ENCODE results near the gene KAT14.
"Not testable (repeated sequence)": the region's sequence is repeated elsewhere in the genome, so short reads cannot be mapped to it uniquely, and the experiment has no call there.

Gene KAT14

DNA sequence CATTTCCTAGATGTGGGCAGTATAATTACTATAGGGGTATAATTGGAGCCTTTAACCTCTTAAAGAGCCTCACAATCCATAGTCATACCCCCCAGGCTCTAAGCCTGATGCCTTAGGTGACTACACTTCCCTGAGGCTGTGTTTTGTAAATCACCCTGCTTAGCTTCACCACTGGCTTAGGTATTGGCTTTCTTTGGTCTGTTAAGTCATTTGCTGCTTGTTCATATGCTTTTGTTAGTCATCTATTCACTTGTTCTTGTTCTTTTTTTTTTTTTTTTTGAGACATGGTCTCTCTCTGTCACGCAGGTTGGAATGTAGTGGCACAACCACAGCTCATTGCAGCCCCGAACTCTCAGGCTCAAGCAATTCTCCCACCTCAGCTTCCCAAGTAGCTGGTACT lies 26.7 kb downstream of the KAT14 start:
- no peak for DNase-seq (ENCODE audit: low read depth)

DNA sequence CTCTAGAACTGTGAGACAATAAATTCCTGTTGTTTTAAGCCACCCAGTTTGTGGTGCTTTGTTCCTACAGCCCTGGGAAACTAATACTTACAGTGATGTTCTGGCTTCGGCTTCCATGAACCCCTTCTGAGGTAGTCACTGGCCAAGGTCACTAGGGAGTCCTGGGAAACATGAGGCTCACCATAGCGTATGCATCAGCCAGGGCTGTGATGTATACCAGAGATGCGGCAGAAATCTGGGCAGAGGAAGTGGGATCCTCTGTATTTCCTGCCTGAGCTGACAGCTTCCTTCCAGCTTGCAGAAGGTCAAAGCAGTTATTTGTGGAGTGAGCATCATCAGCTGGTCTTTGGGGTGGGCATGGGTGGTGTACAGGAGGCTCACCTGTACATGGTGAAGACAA lies 27.9 kb downstream of the KAT14 start:
- DNase-seq (ENCODE audit: low read depth), result no peak

DNA sequence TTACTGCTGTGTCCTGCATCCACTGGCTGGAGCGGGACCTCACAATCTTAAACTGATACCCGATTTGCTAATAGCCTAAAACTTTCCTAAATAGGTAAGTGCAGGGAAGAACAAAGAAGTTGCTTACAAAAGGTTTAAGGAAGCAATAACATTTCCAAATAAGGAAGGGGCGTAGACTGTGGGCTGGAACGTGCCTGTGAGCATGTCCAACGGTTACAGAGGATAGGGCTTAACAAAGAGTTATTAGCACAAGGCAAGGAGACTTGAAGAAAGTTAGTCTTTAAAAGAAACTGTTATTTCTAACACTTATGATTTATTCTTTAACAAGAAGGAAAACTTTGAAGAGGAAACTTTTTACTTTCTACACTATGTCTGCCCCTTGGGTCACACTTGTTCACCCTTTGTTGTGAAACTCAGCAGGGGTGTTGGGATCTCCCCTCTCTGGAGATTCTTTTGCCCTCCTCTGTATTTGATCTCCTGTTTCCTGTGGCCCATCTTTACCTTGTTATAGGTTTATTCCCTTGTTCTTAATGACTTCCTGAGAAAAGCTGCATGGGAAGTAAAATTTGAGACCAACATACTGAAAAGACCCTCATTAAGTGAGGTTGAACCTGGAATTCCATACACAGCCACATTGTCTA lies 28.7 kb downstream of the KAT14 start:
- no peak for DNase-seq (ENCODE audit: low read depth)

DNA sequence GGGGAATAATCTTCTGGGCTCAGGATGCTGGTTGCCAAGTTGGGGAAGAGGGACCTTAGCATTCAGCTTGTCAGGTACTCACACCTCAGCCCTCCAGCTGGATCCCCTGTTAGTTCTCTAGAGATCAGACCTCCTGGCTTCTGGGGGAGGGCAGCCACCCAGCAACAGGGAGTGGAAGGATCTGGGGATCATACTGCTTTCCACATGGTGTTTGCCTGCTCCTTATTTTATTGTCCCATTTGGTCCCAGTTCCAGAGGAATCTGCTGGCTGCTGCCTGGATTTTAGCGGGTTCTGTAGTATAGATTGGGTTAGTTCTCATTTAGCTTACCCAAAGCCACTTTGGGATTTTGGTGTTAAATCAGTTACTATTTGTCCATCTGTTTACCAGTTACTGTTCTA lies 29.3 kb downstream of the KAT14 start:
- no peak for DNase-seq (ENCODE audit: low read depth)

GRCh38 chr20:18172379-18172778 lies 34.7 kb downstream of the KAT14 start:
- no peak for DNase-seq (ENCODE audit: low read depth)

GRCh38 chr20:18174906-18175683 lies 37.4 kb downstream of the KAT14 start:
- DNase-seq (ENCODE audit: low read depth), result no peak

DNA sequence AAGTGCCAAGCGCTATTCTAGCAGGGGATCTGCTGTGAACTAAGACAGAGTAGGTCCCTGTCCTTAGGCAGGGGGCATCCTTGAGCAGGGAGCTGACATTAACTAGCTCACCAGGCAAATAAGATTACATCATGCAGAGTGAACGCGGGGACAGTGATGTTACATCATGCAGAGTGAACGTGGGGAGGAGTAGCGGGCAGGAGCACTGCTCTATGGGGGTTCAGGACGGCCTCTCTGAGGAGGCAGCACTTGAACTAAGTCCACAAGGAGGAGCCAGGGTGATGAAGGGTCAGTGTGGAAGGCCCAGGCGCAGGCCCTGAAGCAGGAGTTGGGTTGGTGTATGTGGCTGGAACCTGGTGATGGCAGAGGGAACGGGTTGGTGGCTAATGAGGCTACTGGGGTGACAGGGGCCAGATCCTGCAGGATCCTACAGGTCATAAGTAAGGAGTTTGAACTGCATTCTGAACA lies 38.7 kb downstream of the KAT14 start:
- no peak for DNase-seq (ENCODE audit: low read depth)

GRCh38 chr20:18180366-18180765 lies 42.7 kb downstream of the KAT14 start:
- not testable (repeated sequence) for DNase-seq (ENCODE audit: low read depth)

GRCh38 chr20:18180815-18181214 lies 43.2 kb downstream of the KAT14 start:
- DNase-seq (ENCODE audit: low read depth), result no peak

- DNase-seq (ENCODE audit: low read depth), result no peak
Observed at GRCh38 chr20:18187020-18187419, 49.4 kb downstream of the KAT14 start.

GRCh38 chr20:18188434-18188833 lies 50.8 kb downstream of the KAT14 start:
- no peak for DNase-seq (ENCODE audit: low read depth)

GRCh38 chr20:18190338-18191233 lies 52.9 kb downstream of the KAT14 start:
- DNase-seq (ENCODE audit: low read depth), result no peak

DNA sequence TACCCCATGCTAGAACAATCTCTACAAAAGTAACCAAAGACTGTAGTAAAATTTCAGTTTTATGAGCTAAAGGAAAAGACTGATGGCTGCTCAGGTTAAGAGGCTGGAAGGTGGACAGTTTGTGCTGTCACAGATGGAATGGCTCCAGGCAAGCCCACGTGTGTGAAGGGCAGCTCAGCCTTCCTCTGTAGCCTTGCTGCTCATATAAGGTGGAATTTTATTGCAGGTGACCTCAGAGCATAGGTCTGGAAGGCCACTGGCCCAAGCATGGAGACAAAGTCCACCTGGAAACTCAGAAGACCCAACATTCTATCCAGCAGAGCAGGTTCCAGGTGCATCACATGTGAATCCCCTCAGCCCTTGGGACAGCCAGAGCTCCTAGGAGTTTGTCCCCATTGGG lies 53.6 kb downstream of the KAT14 start:
- DNase-seq (ENCODE audit: low read depth), result no peak

- not testable (repeated sequence) for DNase-seq (ENCODE audit: low read depth)
Observed at GRCh38 chr20:18194461-18194860, 56.8 kb downstream of the KAT14 start.

DNA sequence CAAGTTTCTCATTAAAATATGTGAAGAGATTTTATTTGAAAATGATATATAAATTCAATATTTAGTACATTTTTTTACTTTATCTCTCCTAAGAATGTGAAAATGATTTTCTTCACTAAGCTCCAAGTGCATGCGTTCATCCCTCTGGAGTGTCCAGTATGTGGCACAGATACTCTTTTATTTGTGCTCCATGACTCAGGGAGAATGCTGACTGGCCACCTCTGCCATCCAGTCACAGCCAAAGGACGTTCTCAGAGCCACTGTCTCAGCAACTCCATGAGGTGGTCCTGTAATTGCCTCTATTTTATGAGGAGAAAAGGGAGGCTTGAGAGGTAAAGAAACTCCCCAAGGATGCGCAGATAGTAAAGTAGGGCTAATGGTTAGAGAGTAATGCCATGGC lies 58.3 kb downstream of the KAT14 start:
- DNase-seq (ENCODE audit: low read depth), result no peak

- no peak for DNase-seq (ENCODE audit: low read depth)
Observed at GRCh38 chr20:18197382-18198070, 59.9 kb downstream of the KAT14 start.

DNA sequence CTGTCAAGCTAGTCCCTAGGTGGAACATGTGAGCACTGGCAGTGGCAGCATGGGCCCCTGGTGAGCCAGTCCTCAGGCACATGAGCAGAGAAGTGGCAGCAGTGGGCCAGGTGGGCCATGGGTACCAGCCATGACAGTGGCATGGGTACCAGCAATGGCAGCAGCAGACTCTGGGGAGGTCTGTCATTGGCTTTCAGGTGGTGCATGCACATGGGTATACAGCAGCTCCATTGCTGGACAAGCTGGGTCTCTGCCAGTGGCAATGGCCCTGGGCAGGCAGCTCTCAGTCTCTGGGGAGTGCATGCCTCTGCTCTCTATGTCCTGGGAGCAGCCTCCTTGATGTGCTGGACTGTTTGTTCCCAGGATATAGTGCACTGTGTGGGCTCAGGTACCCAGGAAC lies 65.3 kb downstream of the KAT14 start:
- DNase-seq (ENCODE audit: low read depth), result no peak

GRCh38 chr20:18203700-18204099 lies 66.0 kb downstream of the KAT14 start:
- DNase-seq (ENCODE audit: low read depth), result not testable (repeated sequence)

GRCh38 chr20:18213002-18213401 lies 75.3 kb downstream of the KAT14 start:
- no peak for DNase-seq (ENCODE audit: low read depth)

- DNase-seq (ENCODE audit: low read depth), result no peak
Observed at GRCh38 chr20:18215566-18215965, 77.9 kb downstream of the KAT14 start.

- no peak for DNase-seq (ENCODE audit: low read depth)
Observed at GRCh38 chr20:18218280-18218679, 80.6 kb downstream of the KAT14 start.

DNA sequence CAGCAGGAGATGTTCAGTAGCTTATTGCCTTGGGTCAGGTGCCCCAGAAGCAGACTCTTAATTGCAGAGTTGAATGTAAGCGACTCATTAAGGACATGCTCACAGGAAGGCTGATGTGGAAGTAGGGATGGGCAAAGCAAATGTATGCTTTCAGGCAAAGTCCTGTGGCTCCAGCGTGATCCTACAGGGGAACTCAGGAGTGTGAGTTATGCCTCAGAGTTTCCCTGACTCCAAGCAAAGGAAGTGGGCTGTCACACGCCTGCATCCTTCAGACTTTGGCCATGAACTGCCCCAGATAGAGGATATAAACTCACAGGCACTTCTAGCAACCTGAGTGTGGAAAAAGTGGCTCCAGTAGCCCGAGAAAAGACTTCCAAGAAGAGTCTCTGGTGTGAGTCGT lies 85.7 kb downstream of the KAT14 start:
- no peak for DNase-seq (ENCODE audit: low read depth)
